Trophoblast cell (in vitro differentiated cells and primary cell): Measurements from ENCODE around the gene PDXP.

ENCODE experiments used
- DNase-seq, 2 donors: peaks; one replicate each; pipeline ENCODE4 v3.0.0-alpha.2; 2016
- H2AFZ ChIP-seq: 2 replicates; pipeline ENCODE4 v1.6.1; 2013; ENCODE audit warnings: low read length, moderate library complexity, mild to moderate bottlenecking; ENCODE audit not compliant: insufficient read depth, poor library complexity
- H2AK5ac ChIP-seq: 2 replicates; pipeline ENCODE4 v1.6.1; 2013; ENCODE audit warnings: mild to moderate bottlenecking, low read length
- H2BK120ac ChIP-seq: 2 replicates; pipeline ENCODE4 v1.6.1; 2013; ENCODE audit warnings: low read length, mild to moderate bottlenecking, moderate library complexity; ENCODE audit not compliant: insufficient read depth, poor library complexity
- H2BK12ac ChIP-seq: 2 replicates; pipeline ENCODE4 v1.6.1; 2013; ENCODE audit warnings: mild to moderate bottlenecking, low read length, moderate library complexity
- H2BK5ac ChIP-seq: 2 replicates; pipeline ENCODE4 v1.6.1; 2013; ENCODE audit warnings: low read length, low read depth, moderate library complexity, mild to moderate bottlenecking; ENCODE audit not compliant: poor library complexity
- H3K14ac ChIP-seq: 2 replicates; pipeline ENCODE4 v1.6.1; 2013; ENCODE audit warnings: mild to moderate bottlenecking, low read length
- H3K18ac ChIP-seq: 2 replicates; pipeline ENCODE4 v1.6.1; 2013; ENCODE audit warnings: mild to moderate bottlenecking, low read length
- H3K23ac ChIP-seq: 2 replicates; pipeline ENCODE4 v1.6.1; 2013; ENCODE audit warnings: low read length
- H3K27ac ChIP-seq: 2 replicates; pipeline ENCODE4 v1.5.1; 2013; ENCODE audit warnings: low read depth, mild to moderate bottlenecking, inconsistent platforms, low read length, moderate library complexity
- H3K27me3 ChIP-seq: 2 replicates; pipeline ENCODE4 v1.6.1; 2013; ENCODE audit warnings: inconsistent platforms, mild to moderate bottlenecking, low read length, moderate library complexity; ENCODE audit not compliant: insufficient read depth
- H3K36me3 ChIP-seq, 2 experiments: 1 replicate in 1 of 2; 2 replicates in 1 of 2; pipeline ENCODE4 v1.6.1; 2013; ENCODE audit warnings: low read length in 2 of 2, mild to moderate bottlenecking in 2 of 2, moderate library complexity in 1 of 2; ENCODE audit not compliant: insufficient read depth in 2 of 2, control insufficient read depth in 1 of 2
- H3K4ac ChIP-seq: 2 replicates; pipeline ENCODE4 v1.6.1; 2013; ENCODE audit warnings: low read depth, mild to moderate bottlenecking, low read length, moderate library complexity
- H3K4me1 ChIP-seq, 2 experiments: 1 replicate in 1 of 2; 2 replicates in 1 of 2; pipeline ENCODE4 v1.6.1; 2013; ENCODE audit warnings: low read length in 2 of 2, mild to moderate bottlenecking in 2 of 2, moderate library complexity in 1 of 2; ENCODE audit not compliant: insufficient read depth in 2 of 2, control insufficient read depth in 1 of 2
- H3K4me2 ChIP-seq: 2 replicates; pipeline ENCODE4 v1.6.1; 2013; ENCODE audit warnings: inconsistent platforms, mild to moderate bottlenecking, low read length, moderate library complexity
- H3K4me3 ChIP-seq: 2 replicates; pipeline ENCODE4 v1.5.1; 2013; ENCODE audit warnings: mild to moderate bottlenecking, low read depth, low read length, inconsistent platforms
- H3K79me1 ChIP-seq: one replicate; pipeline ENCODE4 v1.6.1; 2013; ENCODE audit warnings: low read length
- H3K79me2 ChIP-seq: 2 replicates; pipeline ENCODE4 v1.6.1; 2013; ENCODE audit warnings: low read length, mild to moderate bottlenecking; ENCODE audit not compliant: control insufficient read depth, insufficient read depth, poor library complexity
- H3K9ac ChIP-seq: 2 replicates; pipeline ENCODE4 v1.6.1; 2013; ENCODE audit warnings: mild to moderate bottlenecking, low read length
- H3K9me3 ChIP-seq: 2 replicates; pipeline ENCODE4 v1.6.1; 2013; ENCODE audit warnings: low read depth, mild to moderate bottlenecking, control low read depth, inconsistent platforms, low read length; ENCODE audit not compliant: insufficient read depth
- H4K12ac ChIP-seq: 2 replicates; pipeline ENCODE4 v1.6.1; 2013; ENCODE audit warnings: low read depth, mild to moderate bottlenecking, low read length, moderate library complexity
- H4K8ac ChIP-seq: 2 replicates; pipeline ENCODE4 v1.6.1; 2013; ENCODE audit warnings: low read depth, mild to moderate bottlenecking, low read length, moderate library complexity
- H4K91ac ChIP-seq: one replicate; pipeline ENCODE4 v1.6.1; 2013; ENCODE audit warnings: low read depth, mild to moderate bottlenecking, low read length, moderate library complexity
- WGBS: extraction: QIAGEN DNeasy Blood & Tissue Kit; methylation state at CpG from one replicate; pipeline ENCODE4 v1.1.7; 2013; ENCODE audit warnings: missing lambda C conversion rate; ENCODE audit not compliant: insufficient read length, insufficient coverage; ENCODE audit errors: extremely low coverage; 5-methylcytosine and 5-hydroxymethylcytosine counted together

The PDXP gene

GRCh38 chr22:37626144-37626543 is 32.4 kb upstream of the PDXP start:
- no peak overlapping the region for H4K12ac ChIP-seq
- no peaks in the 10 kb centered on the region for H3K9me3 ChIP-seq
- H3K27me3 ChIP-seq: no peaks in the 10 kb centered on the region
- H3K18ac ChIP-seq: no peak overlapping the region
- H3K4me2 ChIP-seq: no peak overlapping the region
- H3K4me3 ChIP-seq: no peak overlapping the region
- WGBS: no CpG with 5 or more reads among the region's 11 CpGs
- H3K4me1 ChIP-seq: peaks cover 0 to 2% of the 10 kb centered on the region in 2 experiments
- H2AK5ac ChIP-seq: no peak overlapping the region
- H3K4ac ChIP-seq: no peak overlapping the region
- no peak overlapping the region for H2BK12ac ChIP-seq
- peak; percentile 29 to 30 for DNase-seq
- H2AFZ ChIP-seq: no peak overlapping the region
- H3K79me2 ChIP-seq: no peaks in the 10 kb centered on the region
- no peak overlapping the region for H2BK120ac ChIP-seq
- H4K8ac ChIP-seq: no peak overlapping the region
- no peaks in the 10 kb centered on the region for H3K79me1 ChIP-seq
- no peak overlapping the region for H3K23ac ChIP-seq
- H4K91ac ChIP-seq: no peak overlapping the region
- H3K14ac ChIP-seq: no peak overlapping the region
- H2BK5ac ChIP-seq: no peak overlapping the region
- no peak overlapping the region for H3K9ac ChIP-seq
- peaks cover 45 to 62% of the 10 kb centered on the region in 2 experiments for H3K36me3 ChIP-seq
- H3K27ac ChIP-seq: no peak overlapping the region

- no CpG with 5 or more reads among the region's 13 CpGs for WGBS
Measured at GRCh38 chr22:37626556-37627075, 31.9 kb upstream of the PDXP start.

GRCh38 chr22:37627121-37627520 is 31.4 kb upstream of the PDXP start:
- Histone ChIP-seq H2BK120ac (no peak overlapping the region), H2AFZ (no peak overlapping the region), H3K79me2 (no peaks in the 10 kb centered on the region), H3K23ac (no peak overlapping the region), H3K4me3 (no peak overlapping the region), H4K12ac (no peak overlapping the region), H2BK12ac (no peak overlapping the region), H3K4me1 (peaks cover 0 to 2% of the 10 kb centered on the region in 2 experiments), H3K18ac (no peak overlapping the region), H2AK5ac (no peak overlapping the region), H3K79me1 (no peaks in the 10 kb centered on the region), H3K36me3 (peaks cover 48 to 63% of the 10 kb centered on the region in 2 experiments), H4K91ac (no peak overlapping the region), H3K4me2 (no peak overlapping the region), H3K9ac (no peak overlapping the region), H2BK5ac (no peak overlapping the region), H3K4ac (no peak overlapping the region), H3K14ac (no peak overlapping the region), H3K9me3 (peaks cover 2% of the 10 kb centered on the region), H4K8ac (no peak overlapping the region), H3K27ac (no peak overlapping the region), H3K27me3 (no peaks in the 10 kb centered on the region)
- no peak for DNase-seq
- no CpG with 5 or more reads among the region's 7 CpGs for WGBS

More at GRCh38 chr22:37626556-37627075, 31.9 kb upstream of the PDXP start:
- Histone ChIP-seq H3K18ac (no peak overlapping the region), H2BK120ac (no peak overlapping the region), H3K27me3 (no peaks in the 10 kb centered on the region), H3K36me3 (peaks cover 45 to 61% of the 10 kb centered on the region in 2 experiments), H4K8ac (no peak overlapping the region), H3K9me3 (peaks cover 2% of the 10 kb centered on the region), H4K12ac (no peak overlapping the region), H3K23ac (no peak overlapping the region), H3K4me2 (no peak overlapping the region), H3K79me1 (no peaks in the 10 kb centered on the region), H3K4ac (no peak overlapping the region), H3K14ac (no peak overlapping the region), H3K4me3 (no peak overlapping the region), H4K91ac (no peak overlapping the region), H2AK5ac (no peak overlapping the region), H2BK5ac (no peak overlapping the region), H3K79me2 (no peaks in the 10 kb centered on the region), H3K27ac (no peak overlapping the region), H3K9ac (no peak overlapping the region), H3K4me1 (peaks cover 0 to 2% of the 10 kb centered on the region in 2 experiments), H2BK12ac (no peak overlapping the region), H2AFZ (no peak overlapping the region)
- DNase-seq: no peak

GRCh38 chr22:37627545-37627944 is 31.0 kb upstream of the PDXP start:
- Histone ChIP-seq H3K9me3 (peaks cover 2% of the 10 kb centered on the region), H4K8ac (no peak overlapping the region), H3K14ac (no peak overlapping the region), H2BK12ac (no peak overlapping the region), H2AFZ (no peak overlapping the region), H3K79me1 (no peaks in the 10 kb centered on the region), H3K4me1 (peaks cover 0 to 2% of the 10 kb centered on the region in 2 experiments), H3K4ac (no peak overlapping the region), H3K79me2 (no peaks in the 10 kb centered on the region), H2BK5ac (no peak overlapping the region), H3K4me3 (no peak overlapping the region), H3K18ac (no peak overlapping the region), H4K91ac (no peak overlapping the region), H4K12ac (no peak overlapping the region), H3K9ac (no peak overlapping the region), H2BK120ac (no peak overlapping the region), H2AK5ac (no peak overlapping the region), H3K27ac (no peak overlapping the region), H3K4me2 (no peak overlapping the region), H3K27me3 (no peaks in the 10 kb centered on the region), H3K36me3 (peaks cover 51 to 66% of the 10 kb centered on the region in 2 experiments), H3K23ac (no peak overlapping the region)
- DNase-seq: no peak
- no CpG with 5 or more reads among the region's 6 CpGs for WGBS
